ENCODE data around the gene RBM15B.
"Not testable (repeated sequence)": the region's sequence is repeated elsewhere in the genome, so short reads cannot be mapped to it uniquely, and the experiment has no call there.

RBM15B gene

DNA sequence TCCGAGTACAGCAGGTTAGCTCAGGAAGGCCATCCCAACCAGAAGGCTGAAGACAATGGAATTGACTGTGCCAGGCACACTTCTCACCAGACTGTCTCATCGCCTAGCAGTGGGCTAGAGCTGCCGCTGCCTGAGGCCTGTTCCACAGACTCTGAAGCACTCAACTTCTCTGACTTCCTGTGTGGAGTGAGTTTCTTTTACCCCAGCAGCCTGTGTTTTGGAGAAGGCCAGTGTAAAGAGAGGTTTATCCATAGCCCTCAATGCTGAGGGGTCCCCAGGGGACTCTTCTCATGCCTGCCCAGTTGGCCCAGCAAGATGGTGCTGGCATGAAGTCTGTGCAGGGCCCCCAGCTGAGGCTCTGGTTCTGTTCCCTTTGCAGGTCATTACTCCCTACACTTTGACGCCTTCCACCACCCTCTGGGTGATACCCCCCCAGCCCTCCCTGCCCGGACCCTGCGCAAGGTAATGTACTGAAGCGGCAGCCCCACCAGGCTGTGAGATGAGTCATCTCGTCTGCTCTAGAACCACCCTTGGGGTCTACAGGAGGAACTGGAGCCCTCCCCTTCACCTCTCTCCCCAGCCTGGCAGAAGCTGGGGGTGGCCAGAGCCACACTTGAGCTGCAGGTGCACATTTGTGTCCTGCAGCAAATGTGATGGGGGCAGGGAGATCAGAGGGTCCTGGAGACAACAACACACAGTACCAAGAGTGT, 11.2 kb upstream of the RBM15B start:
- DNase-seq = no peak

DNA sequence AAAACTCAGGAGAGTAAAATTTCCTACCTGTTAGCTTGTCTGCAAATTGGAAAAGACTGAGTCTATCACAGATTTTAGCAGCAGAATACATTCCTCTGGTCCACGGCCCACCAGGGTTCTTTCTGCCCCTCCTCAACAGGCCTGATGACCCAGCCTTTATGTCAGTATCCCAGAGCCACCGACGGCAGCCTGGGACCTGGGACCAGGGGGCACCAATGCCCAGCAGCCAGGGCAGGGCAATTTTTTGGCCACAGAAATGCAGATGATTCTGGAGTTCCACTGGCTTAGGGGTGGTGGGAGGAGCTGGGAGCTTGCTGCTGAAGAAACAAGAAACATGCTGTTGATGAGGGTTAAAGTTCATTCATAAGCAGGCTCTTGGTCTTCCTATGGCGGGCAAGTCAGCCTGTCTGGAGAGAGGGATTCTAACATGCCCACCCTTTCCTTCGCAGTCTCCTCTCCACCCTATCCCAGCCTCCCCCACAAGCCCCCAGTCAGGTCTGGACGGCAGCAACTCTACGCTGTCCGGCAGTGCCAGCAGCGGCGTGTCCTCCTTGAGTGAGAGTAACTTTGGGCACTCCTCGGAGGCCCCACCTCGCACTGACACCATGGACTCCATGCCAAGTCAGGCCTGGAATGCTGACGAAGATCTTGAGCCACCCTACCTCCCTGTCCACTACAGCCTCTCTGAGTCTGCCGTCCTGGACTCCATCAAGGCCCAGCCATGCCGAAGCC, 10.3 kb upstream of the RBM15B start:
- DNase-seq = no peak

DNA sequence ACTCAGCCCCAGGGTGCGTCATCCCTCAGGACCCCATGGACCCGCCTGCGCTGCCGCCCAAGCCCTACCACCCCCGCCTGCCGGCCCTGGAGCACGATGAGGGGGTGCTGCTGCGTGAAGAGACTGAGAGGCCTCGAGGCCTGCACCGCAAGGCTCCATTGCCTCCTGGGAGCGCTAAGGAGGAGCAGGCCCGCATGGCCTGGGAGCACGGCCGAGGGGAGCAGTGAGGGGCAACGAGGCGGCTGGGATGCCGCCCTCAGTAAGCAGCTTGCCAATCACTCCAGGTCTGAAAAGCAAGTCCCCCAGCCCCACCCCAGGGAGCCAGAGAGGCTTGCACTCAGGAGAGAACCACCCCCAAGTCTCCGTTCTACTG, 9.8 kb upstream of the RBM15B start:
- no peak for DNase-seq

DNA sequence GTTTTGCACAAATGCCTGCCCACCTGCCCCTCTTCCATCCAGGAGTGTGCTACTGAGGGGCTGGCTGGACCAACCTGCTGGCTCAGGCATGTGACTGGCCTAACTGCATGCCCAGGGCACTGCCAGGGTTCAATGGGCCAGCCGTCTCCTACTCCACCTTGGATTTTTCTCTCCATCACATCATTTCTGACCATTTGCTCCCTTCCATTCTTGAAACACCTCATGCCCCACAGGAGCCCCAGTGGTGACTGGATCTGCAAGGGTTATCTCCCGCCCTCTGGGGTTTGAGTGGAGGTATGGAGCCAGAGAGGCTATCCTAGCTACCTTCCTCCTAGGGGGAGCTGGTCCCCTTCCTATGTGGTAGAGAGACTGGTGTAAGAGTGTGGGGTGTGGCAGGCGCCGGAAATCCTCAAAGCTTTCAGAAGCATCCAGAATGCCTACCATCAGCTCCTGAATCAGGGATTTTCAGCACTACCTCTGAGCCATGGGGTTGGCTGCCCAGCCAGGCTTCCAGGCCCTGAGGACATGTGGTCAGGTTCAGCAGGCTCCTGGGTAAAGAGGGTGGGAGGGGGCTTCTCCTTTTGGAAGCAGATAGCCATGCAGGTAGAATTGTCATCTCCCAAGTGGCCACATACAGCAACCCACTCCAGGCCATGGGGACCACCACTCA, 8.9 kb upstream of the RBM15B start:
- DNase-seq = no peak

DNA sequence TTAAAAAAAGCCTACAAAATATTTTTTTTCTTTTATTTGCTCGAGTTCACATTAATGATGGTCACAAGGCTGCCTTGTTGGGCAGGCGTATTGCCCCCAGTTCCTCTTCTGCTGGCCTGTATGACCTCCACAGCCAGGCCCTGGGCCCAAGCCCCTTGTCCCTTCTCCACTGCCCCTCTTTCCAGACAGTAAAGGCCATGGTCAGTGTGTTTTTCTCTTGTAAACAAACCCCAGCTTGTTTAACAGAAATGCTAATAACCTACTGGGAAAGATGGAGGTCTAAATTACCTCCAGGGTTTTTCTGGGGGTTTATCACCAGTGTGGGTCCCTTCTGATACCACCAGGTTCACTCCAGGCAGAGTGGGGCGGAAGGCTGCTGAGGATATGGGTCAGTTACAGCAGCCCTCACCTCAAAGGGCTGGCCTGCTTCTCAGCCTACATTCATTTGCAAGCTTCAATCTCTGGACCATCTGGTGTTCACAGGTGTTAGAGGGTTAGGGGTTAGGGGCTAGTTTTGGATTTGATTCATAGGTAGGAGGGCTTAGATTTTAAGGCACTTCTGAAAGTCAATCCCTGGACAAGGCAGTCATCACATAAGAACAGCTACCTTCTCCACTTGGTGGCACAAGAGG, 8.0 kb upstream of the RBM15B start:
- DNase-seq = no peak

DNA sequence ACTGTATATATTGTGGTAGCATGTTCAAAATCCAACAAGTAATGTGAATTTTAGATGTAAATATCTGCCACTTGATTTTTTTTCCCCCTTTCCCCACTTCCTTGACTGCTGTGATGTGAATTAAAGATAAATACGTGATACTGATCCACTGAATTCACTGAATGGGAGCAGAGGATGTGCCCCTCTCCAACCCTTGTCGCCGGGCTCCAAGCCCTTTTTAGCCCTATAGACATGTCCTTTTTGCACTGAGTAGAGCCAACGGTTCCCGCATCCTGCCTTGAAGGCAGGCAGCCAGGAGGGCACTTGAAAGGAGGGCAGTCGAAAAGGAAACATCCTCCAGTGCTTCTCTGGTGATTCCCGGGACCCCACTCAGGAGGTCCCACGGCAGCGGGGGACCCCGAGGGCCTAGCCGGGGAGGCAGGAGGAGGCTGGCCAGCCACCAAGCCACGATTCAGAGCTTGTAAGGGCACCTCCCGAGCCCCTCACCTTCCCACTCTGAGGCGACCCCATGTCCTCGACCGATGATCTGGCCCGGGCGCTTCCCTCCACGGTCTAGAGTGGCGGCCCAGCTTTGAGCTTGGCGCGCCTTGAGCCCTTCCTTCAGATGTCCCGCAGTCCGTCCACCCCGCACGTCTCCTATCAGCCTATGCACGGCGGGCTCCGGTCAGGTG, 6.9 kb upstream of the RBM15B start:
- DNase-seq = peak; percentile 43

DNA sequence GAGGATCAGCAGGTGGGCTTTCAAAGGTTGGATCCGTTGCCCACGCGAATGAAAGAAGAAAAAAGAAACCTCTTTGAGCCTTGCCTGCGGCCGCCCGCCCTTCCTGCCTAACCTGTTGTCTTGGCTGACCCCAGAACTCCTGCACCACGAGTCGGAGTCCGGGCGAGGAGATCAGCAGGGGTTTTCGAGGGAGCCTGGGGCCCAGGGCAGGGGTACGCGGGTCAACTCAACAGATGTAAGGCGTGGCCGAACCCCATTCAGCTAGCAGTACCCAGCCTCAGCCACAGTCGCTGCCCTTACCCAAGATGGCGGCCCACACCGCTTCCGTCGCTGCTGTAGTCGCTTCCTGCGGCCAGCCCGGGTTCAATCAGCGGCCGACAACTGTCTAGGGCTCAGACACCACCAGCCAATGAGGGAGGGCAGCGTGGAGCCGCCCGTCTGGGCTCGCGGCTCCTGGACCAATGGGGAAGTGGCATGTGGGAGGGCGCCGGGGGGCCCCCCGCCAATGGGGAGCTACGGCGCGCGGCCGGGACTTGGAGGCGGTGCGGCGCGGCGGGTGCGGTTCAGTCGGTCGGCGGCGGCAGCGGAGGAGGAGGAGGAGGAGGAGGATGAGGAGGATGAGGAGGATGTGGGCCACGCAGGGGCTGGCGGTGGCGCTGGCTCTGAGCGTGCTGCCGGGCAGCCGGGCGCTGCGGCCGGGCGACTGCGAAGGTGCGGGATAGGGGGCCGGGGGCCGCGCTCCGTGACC, 6.2 kb upstream of the RBM15B start, which contains the start of gene MANF:
Gene MANF (plus strand): TSS at position 566 of the 748 bp plus-strand sequence. CDS start 52 bp downstream, at position 618.
- peak; percentile 95 for DNase-seq

DNA sequence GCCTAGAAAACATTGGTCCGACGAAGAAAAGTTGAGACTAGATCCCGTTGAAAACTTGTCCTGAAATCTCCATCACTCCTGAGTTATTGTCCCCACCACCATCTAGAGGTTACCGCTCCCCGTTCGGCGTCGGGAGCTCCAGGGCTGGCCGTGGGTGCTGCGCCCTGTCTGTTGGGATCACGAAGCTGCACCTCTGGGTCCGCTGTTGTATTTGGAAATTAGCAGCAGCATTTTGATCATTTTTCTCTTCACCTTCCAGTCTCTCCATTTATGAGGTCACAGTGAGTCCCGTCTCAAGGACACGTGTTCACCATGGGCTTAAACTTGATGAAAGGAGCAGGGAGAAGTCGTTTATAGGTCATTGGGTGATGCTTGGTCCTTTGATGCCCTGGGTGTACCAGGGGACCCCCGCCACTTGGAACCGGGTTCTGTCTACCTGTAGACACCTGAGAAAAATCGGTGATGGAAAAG, 5.4 kb upstream of the RBM15B start:
- DNase-seq = no peak

DNA sequence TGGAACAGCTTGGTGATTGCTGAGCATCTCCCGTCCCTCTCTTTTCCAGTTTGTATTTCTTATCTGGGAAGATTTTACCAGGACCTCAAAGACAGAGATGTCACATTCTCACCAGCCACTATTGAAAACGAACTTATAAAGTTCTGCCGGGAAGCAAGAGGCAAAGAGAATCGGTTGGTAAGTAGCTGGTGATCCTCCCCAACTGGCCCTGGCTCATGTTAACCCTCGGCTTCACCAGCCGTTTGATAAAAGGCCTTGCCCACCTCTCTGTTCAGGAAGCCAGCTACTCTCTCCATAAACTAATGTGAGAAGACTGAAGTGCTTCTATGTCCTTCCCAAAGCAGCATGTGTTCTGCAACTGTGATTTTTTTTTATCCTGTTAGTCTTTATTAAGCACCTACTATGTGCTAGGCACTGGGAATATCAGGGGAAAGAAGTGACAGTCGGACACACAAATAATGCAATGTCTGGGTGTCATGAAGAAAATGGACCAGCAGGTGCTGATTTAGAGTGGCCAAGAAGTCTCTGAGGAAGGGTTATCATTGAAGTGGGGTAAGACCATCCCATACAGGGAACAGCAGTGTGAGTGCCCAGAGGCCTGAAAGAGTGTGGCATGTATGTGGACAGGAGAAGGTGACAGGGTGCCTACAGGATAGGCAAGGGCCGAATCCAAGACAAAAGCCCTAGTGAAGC, 4.8 kb upstream of the RBM15B start:
- no peak for DNase-seq

DNA sequence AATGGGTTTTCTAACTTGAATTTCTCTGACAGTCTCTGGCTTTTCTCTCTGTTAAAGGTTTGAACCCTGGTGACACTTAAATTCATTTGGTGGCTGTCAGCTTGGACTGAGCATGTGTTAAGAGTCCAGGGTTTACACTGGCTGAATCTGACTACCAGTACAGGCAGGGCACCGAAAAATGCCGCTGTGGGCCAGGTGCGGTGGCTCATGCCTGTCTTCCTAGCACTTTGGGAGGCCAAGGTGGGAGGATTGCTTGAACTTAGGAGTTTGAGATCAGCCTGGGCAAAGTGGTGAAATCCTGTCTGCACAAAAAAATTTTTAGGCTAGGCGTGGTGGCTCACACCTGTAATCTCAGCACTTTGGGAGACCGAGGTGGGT, 4.2 kb upstream of the RBM15B start:
- DNase-seq = no peak

DNA sequence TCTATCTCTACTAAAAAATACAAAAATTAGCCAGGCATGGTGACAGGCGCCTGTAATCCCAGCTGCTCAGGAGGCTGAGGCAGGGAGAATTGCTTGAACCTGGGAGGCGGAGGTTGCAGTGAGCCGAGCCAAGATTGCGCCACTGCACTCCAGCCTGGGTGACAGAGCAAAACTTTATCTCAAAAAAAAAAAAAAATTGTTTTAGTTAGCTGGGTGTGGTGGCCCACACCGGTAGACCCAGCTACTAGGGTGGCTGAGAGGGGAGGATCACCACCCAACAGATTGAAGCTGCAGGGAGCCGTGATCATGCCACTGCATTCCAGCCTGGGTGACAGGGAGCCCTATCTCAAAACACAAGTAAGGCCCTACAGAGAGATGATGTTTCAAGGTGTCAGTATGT, 3.8 kb upstream of the RBM15B start:
- DNase-seq = not testable (repeated sequence)

DNA sequence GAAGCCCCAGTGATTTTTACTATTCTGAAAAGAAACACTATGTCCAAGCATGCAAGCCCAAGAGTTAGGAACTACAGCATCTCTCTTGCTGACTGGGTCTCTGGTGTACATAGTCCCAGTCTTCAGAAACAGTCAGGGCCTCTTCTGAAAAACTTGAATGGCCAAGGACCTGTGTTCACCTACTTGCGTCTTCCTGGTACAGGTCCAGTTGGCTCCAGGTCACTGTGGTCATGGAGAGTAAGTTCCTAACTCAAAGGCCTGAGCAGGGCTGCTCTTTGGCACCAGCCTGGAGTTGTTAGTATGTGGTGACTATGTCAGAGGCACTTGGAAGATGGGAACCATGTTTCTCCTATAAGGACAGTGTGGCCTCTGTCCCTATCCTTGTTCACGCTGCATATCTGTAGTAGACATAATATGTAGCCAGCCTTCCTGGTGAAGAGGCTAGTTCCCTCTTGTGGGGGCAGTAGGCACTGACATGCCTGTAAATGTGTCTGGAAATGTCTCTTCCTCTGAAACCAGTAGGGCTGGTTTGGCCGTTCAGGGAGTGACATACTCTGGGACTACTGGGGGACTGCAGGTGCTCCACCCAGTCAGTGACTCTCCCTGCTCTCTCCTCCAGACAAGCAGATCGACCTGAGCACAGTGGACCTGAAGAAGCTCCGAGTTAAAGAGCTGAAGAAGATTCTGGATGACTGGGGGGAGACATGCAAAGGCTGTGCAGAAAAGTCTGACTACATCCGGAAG, 2.6 kb upstream of the RBM15B start:
- no peak for DNase-seq

DNA sequence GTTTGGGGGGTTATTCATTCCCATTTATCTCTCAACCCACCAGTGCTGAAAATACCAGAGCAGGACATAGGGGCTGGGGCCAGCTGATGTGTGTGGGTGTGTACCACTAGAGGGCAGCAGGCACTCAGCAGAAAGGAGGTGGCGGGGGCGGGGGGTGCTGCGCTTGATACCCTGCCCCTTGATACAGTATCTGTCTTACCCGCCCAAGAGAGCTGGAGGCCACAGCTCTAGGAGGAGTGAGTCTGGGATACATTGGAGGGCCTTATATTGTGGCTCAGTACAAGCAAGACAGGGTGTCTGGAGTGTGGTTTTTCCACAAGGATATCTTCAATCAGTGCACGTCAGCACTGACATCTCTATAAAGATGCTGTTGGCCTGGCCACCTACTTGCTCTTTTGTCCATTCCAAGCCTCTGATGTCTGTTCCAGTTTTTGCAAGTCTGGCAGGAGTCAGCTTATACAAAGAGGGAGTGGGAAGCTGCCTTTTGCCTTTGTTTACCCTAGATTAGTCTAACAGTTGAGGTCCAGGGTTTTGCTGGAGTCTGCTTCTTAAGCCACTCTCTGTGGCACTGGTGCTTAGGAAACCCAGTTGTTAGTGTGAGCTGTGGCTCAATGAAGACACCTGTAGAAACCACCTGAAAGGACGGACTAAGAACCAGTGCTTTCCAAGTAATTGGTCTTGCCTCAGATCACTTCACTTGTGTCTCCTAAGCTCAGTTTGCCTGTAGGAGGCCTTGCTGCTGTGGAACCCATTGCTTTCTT, 1.5 kb upstream of the RBM15B start:
- peak; percentile 73 for DNase-seq

DNA sequence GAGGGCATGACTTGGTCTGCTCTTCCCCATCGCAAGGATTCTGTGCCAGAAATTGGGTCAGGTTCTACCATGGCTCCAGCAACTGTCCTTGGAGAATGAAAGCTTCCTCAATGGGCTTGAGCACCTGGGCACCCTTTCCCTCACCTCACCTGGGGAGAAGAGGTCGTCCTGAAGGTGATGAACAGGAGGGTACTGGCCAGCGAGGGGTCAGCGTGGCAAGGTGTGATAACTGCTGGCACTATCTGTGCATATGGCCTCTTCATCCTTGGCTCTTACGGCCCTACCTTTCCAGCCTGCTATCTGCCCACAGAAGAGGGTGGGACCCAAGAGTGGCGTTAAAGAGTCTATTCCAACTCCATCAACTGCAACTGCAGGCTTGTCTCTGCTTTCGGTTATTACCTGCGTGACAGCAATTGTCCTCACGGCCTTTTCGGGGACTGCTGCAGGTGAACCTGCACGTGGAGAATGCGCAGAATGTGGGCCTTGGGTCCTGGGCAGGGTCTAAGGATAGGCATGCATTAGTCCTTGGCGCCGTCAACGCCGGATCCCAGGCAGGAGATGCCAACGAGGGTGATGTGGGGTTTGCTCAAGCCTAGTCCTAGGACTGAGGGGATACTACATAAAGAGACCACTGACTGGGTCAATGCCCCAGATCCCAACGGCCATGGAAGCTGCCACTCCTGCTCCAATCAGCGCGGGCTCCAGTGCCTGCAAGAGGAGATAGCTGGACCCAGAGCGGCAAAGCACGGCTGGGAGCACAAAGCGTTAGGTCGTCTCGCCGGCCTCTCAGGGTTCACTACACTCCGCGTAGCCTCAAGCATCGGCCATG, 625 bp upstream of the RBM15B start:
- no peak for DNase-seq

DNA sequence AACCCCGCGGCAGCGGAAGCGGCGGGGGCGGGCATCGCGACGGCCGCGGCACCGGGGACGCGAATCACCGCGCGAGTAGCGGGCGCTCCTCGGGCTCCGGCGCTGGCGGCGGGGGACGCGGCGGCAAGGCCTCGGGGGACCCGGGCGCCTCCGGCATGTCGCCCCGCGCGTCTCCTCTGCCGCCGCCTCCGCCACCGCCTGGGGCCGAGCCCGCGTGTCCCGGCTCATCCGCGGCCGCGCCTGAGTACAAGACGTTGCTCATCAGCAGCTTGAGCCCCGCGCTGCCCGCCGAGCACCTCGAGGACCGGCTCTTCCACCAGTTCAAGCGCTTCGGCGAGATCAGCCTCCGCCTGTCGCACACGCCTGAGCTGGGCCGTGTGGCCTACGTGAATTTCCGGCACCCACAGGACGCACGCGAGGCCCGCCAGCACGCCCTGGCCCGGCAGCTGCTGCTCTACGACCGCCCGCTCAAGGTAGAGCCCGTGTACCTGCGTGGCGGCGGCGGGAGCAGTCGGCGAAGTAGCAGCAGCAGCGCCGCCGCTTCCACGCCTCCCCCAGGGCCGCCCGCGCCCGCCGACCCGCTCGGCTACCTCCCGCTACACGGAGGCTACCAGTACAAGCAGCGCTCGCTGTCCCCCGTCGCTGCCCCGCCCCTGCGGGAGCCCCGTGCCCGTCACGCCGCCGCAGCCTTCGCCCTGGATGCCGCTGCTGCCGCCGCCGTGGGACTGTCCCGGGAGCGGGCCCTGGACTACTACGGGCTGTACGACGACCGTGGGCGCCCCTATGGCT, 675 bp downstream of the RBM15B start:
- DNase-seq = peak; percentile 60

DNA sequence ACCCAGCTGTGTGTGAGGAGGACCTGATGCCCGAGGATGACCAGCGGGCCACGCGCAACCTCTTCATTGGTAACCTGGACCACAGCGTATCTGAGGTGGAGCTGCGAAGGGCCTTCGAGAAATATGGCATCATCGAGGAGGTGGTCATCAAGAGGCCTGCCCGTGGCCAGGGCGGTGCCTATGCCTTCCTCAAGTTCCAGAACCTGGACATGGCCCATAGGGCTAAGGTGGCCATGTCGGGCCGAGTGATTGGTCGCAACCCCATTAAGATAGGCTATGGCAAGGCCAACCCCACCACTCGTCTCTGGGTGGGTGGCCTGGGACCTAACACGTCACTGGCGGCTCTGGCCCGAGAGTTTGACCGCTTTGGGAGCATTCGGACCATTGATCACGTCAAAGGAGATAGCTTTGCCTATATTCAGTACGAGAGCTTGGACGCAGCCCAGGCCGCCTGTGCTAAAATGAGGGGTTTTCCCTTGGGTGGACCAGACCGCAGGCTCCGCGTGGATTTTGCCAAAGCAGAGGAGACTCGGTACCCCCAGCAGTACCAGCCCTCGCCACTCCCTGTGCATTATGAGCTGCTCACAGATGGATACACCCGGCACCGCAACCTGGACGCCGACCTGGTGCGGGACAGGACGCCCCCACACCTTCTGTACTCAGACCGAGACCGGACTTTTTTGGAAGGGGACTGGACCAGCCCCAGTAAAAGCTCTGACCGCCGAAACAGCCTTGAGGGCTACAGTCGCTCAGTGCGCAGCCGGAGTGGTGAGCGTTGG, 1.5 kb downstream of the RBM15B start:
- no peak for DNase-seq

DNA sequence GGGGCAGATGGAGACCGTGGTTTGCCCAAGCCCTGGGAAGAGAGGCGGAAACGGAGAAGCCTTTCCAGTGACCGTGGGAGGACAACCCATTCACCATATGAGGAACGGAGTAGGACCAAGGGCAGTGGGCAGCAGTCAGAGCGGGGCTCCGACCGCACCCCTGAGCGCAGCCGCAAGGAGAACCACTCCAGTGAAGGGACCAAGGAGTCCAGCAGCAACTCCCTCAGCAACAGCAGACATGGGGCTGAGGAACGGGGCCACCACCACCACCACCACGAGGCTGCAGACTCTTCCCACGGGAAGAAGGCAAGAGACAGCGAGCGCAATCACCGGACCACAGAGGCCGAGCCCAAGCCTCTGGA, 2.0 kb downstream of the RBM15B start:
- no peak for DNase-seq
